GM06990 (cell line): ENCODE measurements around the gene CGB3.

Source experiments
- DNase-seq: peaks from one replicate; pipeline ENCODE4 v3.0.0-alpha.2; 2011; ENCODE audit not compliant: insufficient read length; ENCODE audit errors: extremely low read depth
- H3K27me3 ChIP-seq: replicated peaks from 2 replicates; pipeline ENCODE4 v1.6.0; 2011; ENCODE audit warnings: low read length; ENCODE audit not compliant: control insufficient read depth, insufficient read depth
- H3K36me3 ChIP-seq: 2 replicates; pipeline ENCODE4 v1.5.1; 2011; ENCODE audit warnings: low read length; ENCODE audit not compliant: control insufficient read depth, insufficient read depth
- H3K4me3 ChIP-seq: replicated peaks from 2 replicates; pipeline ENCODE4 v1.5.1; 2011; ENCODE audit warnings: low read depth, mild to moderate bottlenecking, control low read depth, low read length
- TF ChIP-seq, protein P1 (sequence below): IDR thresholded peaks from 2 replicates; pipeline ENCODE4 v1.5.1; 2011; ENCODE audit warnings: low read length, control low read depth, mild to moderate bottlenecking, inconsistent platforms; ENCODE audit not compliant: insufficient read depth, poor library complexity, severe bottlenecking

The CGB3 gene

DNA sequence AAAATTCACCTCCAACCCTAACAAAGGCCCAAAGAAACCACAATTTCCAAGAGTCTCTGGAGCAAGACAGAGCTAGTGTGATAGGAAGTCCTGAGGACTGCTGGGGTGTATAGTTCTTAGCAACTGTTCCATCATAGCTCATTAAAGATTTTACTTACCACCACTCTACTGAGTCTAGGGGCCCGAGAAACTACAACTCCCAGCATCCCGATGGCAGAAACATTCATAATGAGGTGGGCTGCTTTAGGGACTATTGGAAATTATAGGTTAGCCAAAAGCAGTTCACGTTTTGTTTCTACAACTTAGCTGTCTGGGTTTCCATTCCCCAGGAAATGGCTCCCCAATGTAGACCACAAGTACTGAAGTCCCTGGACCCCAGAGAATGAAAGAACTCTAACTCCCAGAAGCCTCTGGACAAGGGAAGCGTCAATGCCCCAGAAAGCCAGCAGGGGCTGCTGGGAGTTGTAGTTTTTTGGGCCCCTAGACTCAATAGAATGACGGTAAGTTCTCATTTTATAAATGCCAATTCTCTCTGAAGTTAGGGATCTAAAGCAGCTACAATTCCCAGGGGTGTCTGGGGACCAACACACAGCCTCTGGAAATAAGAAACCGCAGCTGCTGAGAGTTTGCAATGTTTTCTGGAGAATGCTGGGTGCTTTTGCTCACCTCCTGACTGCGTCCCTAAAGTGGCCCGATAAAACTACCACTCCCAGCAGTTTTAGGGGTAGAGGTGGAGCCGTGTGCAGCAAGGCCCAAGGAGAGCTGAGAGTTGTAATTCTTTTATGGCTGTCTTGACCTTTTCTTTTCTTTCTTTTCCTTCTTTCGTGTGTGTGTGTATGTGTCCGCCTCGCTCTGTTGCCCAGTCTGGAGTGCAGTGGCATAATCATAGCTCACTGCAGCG is 47.9 kb downstream of the CGB3 start:
- no peak for DNase-seq
- H3K36me3 ChIP-seq, result peaks cover 3% of the 10 kb centered on the region
- TF ChIP-seq, protein P1, sequence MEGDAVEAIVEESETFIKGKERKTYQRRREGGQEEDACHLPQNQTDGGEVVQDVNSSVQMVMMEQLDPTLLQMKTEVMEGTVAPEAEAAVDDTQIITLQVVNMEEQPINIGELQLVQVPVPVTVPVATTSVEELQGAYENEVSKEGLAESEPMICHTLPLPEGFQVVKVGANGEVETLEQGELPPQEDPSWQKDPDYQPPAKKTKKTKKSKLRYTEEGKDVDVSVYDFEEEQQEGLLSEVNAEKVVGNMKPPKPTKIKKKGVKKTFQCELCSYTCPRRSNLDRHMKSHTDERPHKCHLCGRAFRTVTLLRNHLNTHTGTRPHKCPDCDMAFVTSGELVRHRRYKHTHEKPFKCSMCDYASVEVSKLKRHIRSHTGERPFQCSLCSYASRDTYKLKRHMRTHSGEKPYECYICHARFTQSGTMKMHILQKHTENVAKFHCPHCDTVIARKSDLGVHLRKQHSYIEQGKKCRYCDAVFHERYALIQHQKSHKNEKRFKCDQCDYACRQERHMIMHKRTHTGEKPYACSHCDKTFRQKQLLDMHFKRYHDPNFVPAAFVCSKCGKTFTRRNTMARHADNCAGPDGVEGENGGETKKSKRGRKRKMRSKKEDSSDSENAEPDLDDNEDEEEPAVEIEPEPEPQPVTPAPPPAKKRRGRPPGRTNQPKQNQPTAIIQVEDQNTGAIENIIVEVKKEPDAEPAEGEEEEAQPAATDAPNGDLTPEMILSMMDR, result no peak
- no peaks in the 10 kb centered on the region for H3K27me3 ChIP-seq
- H3K4me3 ChIP-seq, result no peak overlapping the region
